NCI-H2171 (cell line): ENCODE results near the gene NT5C1A.

ENCODE experiments used
- DNase-seq: peaks from one replicate; lab custom pipeline; 2025; lab: John Stamatoyannopoulos, UW

The NT5C1A gene

DNA sequence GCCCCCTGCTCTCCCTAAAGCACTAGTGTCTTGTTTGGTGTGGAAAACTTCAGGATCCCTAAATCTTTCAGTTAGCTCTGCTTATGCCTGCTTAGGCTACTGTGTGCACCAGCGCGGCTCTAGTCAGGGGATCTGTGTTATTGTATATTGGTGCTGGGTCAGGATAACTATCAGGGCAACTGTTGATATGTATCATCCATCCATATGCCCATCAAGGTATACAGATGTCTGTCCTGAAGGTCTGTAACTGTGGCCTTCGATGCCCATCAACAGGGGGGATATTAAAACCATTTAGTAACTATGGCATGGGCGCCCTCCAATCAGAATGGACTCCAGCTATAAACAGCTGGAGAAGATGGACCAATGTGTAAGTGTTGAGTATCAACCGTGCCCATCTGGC is 12.4 kb downstream of the NT5C1A start:
- DNase-seq, result no peak

DNA sequence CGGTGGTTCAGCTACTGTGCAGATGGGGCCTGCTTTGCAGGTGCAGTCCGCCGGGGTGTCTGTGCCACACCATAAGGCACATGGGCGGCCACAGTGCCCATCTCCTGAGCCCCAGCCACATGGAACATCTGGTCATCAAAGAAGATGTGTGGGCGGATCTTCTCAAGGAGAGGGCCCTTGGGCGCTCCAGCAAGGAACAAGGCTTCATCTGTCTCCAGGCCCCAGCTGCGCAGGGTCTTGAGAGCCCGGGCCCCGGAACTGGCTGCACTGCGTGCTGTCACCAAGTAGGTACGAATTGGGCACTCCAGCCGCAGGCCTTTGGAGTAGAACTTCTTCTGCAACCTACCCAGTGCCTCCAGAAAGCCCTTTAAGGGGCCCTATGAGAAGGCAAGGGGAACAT is 12.8 kb downstream of the NT5C1A start:
- no peak for DNase-seq

DNA sequence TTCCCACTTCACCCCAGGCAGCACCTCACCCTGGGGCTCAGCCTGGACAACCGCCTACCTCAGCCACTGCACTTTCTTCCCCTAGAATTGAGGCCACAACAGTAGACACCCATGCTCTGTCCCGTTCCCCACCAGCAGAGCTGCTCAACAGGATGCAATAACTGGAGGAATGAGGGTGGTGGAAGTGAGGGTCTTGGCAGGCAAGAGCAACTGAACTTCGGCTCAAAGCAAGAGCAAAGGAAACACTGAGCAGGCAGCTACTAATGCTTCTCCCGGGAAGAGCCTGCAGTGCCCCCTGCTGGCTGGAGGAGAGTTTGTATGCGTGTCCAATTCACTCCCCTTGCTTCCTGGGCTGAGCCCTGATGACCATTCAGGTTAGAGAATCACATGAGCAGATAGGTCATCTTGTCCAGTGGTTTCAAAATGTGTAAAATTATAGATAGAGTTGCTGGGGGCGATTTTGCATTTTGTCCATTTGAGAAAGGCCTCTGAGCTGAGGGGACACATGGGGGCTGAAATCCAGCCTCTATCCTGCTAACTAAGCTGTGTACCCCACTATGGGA is 13.9 kb downstream of the NT5C1A start:
- no peak for DNase-seq

DNA sequence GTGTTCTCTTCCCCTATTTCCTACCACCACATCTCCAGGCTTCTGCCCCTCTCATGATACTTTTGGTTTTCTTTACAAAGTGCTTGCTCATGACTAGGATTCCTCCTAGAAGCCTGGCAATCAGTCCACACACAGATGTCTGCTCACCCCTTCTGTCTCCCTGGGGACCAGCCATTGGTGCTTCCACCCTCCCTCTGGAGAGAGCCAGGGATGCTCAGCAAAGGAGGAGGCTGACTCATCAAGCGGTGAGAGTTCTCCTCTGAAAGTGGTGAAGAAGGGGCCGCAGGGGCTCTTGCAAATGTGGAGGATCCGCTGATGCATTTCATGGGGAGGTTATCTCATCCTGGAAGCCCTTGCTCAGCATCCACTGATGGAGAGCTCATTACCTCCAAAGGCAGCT is 14.5 kb downstream of the NT5C1A start:
- DNase-seq, result peak; percentile 36

DNA sequence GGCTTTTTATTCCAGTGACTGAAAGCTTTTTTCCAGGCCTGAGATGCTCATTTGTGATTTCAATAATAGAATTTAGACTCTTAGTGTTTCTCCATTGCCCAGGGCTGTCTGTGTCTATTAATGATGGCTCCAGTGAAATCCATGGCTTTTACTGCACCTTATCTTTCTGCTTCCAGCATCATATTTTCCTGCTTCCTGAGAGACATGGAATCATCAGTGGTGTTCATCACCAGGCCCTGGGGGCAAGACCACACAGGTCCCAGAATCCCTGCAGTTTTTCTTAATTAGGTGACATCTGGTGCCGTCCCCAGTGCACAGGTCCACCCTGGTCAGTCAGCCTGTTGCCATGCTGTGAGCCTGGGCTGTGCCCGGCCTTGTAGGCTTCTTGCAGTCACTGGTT is 15.5 kb downstream of the NT5C1A start:
- DNase-seq, result no peak

DNA sequence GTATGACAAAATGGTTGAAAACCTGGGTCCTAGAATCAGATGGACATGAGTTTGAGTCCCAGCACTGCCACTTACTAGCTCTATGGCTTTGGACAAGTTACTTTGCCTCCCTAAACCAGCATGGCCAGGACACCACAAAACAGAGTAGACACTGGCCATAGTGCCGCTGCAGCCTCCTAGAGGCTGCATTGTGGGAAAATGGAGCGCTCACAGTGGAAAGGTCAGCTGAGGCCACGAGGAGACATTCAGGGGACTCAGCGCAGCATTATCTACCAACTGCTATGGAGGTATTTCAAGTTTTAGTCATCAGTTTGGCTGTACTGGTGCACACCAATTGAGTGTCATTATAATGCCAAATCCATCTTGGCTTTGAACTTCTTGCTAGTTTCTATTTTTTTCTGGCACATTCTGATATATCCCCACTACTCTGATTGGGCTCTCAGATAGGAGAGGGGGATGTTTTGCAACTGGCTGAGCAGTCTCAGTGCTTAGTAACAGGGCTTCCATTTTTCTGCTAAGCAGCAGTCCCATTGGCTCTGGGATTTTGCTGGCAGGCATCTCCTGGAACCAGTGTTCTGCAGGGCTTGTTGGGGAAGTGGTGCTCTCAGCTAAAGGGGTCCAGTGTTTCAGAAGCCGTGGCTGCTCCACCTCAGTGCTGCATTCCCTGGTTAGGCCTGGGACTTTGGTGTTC is 16.2 kb downstream of the NT5C1A start:
- DNase-seq, result no peak

DNA sequence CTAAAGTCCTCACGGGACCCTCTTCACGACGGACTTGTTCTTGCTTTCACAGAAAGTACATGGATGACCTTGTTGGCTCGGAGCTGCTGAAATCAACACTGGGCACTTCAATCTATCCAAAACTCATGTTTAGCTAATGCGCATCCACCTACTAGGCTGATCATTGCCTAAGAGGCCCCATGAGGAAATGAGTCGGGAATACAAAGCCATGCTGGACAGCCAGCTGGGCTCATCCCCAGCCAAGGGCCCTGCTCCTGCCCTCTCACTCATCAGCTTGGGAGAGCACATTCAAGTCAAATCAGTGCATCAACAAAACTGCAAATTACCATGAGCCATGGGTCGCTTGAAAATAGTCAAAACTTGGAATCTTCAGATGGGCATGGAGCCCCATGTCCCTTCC is 17.6 kb downstream of the NT5C1A start:
- no peak for DNase-seq

DNA sequence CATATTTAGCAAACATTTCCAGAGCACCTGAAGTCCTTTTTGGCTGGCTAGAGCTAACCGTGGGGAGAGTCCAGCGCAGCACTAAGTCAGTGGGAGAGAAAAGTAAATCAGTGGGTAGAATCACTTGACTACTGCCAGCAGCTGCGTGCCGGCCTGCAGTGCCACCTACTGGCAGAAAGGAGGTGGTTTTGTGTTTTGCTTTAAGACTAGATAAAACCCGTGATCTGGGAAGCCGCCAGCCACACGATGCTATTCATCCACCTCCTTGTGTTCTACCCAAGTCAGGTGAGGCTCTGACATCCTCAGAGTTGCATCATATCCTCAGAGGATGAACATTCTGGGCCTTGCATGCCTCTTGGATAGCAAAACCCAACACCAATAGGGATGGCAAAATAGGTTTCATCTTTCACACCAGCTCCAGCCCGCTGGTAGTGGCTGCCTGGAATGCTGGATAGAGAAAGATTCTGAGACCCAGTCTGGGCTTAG is 18.3 kb downstream of the NT5C1A start:
- peak; percentile 44 for DNase-seq

DNA sequence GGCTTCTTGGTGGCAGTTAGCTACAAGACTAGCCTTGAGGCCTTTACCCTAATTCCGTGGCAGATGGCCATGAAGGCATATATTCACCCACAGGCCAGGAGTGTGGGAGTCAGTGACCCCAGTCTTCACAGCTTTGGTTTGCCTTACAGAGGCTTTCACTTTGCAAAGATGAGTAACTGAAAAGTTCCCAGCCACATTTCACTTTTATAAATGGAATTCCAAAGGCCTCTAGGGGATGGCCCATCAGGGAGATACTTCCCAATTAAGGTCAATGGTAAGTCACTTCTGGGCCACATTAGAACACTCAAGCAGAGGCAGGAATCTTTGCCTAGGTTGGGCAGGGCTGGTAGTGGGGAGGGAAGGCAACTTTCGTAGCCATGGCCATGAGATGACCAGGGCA is 19.4 kb downstream of the NT5C1A start:
- no peak for DNase-seq

DNA sequence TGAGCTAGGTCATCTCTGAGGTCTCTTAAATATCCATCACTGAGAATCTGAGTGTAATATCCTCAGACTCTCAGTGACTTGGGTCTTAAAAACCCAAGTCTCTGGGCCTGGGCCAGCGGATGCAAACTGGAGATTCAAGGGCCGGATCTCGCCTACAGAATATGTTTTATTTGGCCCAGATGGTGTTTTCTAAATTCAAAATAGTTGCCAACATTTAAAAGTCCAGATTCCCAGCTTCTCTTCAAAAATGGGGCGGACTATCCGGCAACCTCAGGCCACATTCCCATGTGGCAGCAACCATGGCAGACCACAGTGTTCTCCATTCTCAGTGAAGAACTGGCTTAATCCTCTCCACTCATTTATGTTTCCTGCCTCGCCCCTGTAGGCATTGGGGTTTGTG is 19.8 kb downstream of the NT5C1A start:
- DNase-seq, result no peak

DNA sequence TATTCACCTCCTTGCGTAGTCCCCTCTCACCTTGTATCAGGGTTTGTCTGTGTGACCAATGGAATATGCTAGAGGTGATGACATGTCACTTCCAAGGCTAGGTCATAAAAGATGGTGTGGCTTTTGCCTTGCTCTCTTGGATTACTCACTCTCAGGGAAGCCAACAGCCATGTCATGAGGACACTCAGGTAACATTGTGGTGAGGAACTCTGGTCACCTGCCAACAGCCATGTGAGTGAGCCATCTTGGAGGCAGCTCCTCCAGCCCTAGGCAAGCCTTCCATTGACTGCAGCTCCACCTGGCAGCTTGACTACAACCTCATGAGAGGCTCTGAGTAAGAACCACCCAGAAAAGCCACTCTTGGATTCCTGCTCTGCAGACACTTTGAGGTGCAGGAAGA is 21.5 kb downstream of the NT5C1A start:
- DNase-seq, result no peak

DNA sequence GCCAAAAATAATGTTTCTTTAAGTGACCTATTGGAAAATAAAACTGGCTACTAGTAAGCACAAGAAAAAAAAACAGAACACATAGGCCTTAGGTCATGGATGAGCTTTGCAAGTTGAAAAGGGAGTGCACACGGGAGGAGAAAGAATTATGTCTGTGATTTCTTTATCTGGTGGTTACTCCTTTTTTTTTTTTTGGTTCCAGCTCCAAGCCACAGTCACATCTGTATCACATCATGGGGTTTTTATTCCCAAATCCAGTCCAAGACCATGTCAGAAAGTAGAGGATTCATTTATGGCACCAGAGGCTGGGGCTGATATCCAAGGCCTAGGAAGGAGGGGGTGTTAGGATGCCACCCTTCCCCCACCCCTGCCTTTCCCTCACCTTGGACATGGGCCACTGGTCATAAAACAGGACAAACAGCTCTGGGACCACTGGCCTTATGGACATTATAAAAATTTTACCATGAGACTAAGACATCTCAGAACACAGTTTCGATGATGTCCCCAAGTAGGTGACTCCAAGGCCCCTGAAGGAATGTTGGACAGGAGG is 22.2 kb downstream of the NT5C1A start:
- no peak for DNase-seq

DNA sequence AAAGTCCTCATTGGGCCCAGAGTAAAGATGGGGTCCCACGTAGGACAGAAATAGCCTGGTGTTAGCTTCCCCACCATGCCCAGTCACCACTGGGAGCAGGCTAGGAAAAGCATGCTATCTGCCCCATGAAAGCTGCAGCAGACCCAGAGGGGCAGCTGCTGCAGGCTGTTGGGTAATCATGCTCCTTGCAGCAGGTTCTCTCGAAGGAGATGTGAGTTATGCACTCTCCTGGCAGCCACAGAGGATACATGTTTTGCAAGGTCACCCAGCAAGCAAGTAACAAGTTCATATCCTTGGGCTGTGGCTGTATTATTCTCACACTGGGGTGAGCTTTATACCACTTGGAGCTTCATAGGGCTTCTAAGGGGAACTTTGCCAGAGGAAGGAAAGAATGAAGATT is 23.4 kb downstream of the NT5C1A start:
- no peak for DNase-seq

DNA sequence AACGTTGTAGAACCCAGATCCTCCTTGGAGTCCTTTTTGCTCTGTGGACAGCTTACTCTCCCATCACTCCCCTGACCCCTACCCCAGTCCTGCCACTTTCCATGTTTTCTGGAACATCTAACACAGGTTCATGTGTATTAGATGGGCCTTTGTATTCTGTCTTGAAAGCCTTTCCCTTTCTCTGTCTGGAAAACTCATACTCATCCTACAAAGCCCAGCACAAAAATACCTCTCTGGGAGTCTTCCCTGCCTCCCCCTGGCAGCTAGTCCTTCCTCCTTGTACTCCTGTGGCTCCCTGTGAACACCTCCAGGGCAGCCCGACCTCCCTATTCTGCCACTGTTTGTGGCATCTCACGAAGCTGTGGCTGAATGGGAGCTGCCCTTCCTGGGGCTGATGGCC is 24.7 kb downstream of the NT5C1A start:
- DNase-seq, result no peak

DNA sequence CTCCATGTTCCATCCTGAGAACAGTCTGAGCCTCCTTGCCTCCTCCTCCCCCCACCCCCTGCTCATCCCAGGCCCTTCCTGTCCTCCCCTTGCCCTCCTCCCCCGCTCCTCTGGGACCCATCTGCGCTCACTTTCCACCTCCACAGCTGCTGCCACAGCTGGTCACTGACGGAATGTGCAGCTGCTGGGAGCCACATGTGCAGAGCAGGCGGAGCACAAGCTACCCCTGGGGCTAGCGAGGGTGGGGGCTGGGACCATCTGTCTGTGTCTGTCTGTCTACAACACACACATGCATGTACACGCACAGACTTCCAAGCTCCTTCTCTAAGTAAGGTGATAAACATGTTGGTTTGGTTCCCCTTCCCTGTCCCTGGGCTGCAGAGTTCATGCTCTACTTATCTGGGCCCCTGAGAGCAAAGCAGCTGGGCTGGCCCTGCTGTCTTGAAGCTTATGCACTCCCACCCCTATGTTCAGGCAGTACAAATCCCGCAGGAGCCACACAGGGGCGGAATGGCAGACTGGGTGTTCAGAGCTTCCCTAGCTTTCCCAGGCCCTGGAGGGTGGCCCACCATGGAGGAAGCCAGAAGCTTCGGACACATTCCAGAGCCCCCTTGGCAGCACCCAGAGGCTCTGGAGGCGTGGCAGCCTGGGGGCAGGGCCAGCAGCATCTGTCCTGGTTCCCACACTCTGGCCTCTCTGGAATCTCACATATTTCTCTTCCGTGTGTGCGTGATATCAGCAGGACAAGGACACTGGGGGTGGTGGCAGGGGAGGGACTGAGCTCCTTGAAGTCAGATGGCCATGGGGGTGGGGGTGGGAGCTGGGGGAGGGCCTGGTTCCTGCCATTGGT is 25.4 kb downstream of the NT5C1A start:
- peak; percentile 27 for DNase-seq

DNA sequence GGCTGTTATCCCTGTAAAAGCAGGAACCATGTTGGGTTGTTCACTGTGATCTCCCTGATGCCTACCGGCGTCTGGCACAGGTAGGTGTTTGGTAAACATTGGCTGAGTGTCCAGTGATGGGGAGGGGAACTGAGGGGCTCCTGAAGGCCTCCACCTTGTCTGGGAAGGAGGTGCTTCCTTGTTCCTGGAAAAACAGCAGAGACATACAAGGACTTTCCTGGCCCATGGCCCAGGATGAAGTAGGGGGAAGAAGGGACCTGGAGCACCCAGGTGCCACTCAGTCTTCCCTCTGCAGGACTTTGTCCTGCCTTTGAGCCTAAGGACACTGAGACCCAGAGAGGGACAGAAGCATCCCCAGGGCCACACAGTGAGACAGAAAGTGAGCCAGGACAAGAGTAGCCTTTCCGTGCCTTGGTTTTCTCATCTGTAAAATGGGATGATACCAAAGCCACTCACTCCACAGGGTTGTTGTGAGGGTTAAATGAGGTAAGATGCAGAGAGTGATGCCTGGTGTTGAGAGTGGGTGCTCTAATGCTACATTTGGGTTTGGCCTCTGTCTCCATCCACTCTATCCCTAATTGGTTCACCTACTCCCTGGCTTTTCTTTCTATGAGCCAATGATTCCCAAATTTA is 26.4 kb downstream of the NT5C1A start:
- no peak for DNase-seq

DNA sequence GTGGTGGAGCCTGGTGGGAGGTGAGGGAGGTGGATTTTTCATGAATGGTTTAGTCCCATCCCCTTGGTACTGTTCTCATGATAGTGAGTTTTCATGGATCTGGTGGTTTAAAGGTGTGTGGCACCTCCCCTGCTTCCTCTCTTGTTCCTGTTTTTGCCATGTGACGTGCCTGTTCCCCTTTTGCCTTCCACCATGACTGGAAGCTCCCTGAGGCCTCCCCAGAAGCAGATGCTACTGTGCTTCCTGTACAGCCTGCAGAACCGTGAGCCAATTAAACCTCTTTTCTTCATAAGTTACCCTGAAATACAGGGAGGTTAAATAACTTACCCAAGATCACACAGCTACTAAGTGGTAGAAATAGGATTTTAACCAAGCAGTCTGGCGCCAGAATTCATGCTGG is 28.2 kb downstream of the NT5C1A start:
- no peak for DNase-seq

DNA sequence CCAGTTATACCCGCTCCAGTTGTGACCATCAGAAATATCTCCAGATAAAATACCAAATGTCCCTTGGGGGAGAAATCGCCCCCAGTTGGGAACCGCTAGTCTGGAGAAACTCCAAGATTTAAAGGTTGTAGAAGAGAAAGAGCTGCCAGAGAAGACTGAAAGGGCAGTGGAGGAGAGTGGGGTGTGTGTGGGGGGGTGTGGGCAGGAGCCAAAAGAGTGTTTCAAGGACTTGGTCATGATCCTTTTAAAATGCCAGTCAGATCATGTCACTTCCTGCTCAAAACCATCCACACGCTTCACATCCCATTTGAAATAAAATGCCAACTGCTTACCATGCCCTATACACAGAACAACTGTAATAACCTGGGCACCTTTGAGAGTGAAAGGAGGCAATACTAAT is 29.1 kb downstream of the NT5C1A start:
- no peak for DNase-seq

DNA sequence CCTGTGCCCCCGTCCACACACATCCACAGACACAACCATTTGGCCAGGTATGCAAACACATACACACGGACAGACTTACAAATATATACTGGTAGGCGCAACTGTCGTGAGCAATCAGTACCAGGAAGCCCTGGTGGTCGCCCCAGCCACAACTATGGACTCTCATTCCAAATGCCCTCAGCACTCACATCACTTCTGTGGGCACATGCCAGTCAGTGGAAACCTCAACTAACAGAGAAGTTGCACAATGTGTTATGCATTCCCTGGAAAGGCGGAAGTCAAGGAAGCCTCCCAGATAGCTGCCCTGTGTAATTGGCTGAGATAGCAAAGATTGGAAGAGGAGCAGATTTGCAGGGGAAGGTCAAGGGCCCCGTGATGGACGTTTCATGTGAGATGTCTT is 31.0 kb downstream of the NT5C1A start:
- DNase-seq, result no peak

DNA sequence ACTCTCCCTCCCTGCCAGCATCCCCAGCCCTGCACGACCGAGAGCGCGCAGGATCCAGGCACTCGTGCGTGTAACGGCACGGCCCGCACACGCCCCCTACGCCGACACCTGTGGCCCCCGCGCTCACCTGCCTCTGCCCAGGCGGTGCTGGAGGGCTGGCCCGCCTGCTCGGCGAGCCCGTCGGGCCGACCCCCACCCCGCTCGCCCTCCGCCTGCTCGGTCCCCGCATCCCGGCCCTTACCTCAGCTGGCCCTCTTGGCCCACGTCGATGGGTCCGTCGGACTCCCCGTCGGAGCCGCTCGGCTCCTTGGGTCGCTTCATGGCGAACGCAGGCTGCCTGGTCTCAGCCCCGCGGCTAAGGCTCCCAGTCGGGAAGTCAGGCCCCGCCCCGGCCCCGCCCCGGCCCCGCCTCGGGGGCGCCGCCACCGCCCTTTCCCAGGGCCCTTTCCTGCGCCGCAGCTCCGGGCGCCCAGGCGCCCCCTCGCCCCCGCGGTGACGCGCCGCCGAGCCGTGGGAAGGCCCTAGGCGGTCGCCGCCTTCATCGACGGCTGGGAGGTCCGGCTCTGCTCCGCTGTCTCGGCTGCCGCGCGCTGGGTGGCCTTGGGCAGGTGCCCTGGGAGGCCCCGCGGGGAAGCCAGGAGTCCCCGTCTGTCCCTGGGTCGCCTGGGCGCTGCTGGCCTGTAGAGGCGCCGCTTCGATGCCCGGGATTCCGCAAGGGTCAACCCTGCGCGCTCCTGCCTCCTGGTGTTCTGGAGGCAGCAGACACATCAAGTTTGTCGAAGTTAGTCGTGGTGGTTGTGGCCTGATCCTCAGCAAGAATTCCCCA is 32.4 kb downstream of the NT5C1A start, which contains the start of gene HEYL:
HEYL (minus strand) TSS at position 339 of the 826 bp plus-strand sequence; CDS start at position 321, 18 bp downstream.
- DNase-seq, result peak; percentile 64

DNA sequence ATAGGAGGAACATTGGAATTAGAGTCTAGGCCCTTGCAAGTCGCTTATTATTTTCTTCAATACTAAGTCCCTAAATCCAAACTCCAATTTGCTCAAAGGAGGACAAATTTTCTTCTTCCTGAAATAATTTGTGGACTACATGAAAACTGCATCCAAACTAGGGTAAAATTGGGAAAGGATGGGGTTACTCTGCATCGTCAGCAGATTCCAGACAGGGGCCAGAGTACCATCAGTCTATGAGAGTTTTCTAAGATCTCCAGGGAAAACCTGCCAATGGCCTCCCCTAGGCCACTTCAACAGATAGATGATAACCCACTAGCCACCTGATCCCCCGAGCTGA is 33.0 kb downstream of the NT5C1A start:
- DNase-seq, result no peak
